H9 (cell line): ENCODE measurements around the gene CD7. TPM values are rescaled to one million over a fixed set of nuclear protein-coding genes. Genes with fewer than 3 reads are reported as not detected.

Source experiments
- DNase-seq: peaks from one replicate; pipeline ENCODE4 v3.0.0-alpha.2; 2017
- H2AFZ ChIP-seq: one replicate; pipeline ENCODE4 v1.6.1; 2013; ENCODE audit warnings: mild to moderate bottlenecking, low read length, control low read depth, moderate library complexity
- H2AK5ac ChIP-seq: 2 replicates; pipeline ENCODE4 v1.6.1; 2013; ENCODE audit warnings: low read length, control low read depth, mixed read lengths; ENCODE audit not compliant: insufficient read length
- H2BK120ac ChIP-seq: one replicate; pipeline ENCODE4 v1.6.1; 2013; ENCODE audit warnings: low read depth, mild to moderate bottlenecking, low read length, control low read depth, inconsistent platforms; ENCODE audit not compliant: poor library complexity, severe bottlenecking
- H2BK12ac ChIP-seq: 2 replicates; pipeline ENCODE4 v1.6.1; 2013; ENCODE audit warnings: low read length, control low read depth, mixed read lengths, low read depth; ENCODE audit not compliant: insufficient read length
- H2BK15ac ChIP-seq: 2 replicates; pipeline ENCODE4 v1.6.1; 2013; ENCODE audit warnings: low read depth, low read length, control low read depth
- H2BK20ac ChIP-seq: one replicate; pipeline ENCODE4 v1.6.1; 2013; ENCODE audit warnings: low read depth, mild to moderate bottlenecking, low read length, control low read depth, inconsistent platforms; ENCODE audit not compliant: poor library complexity, severe bottlenecking
- H2BK5ac ChIP-seq: 2 replicates; pipeline ENCODE4 v1.6.1; 2013; ENCODE audit warnings: low read length, control low read depth, mixed read lengths; ENCODE audit not compliant: insufficient read length
- H3K14ac ChIP-seq: 2 replicates; pipeline ENCODE4 v1.6.1; 2013; ENCODE audit warnings: low read length, control low read depth; ENCODE audit not compliant: insufficient read depth
- H3K18ac ChIP-seq: 2 replicates; pipeline ENCODE4 v1.6.1; 2013; ENCODE audit warnings: low read depth, mild to moderate bottlenecking, mixed read lengths, low read length, control low read depth; ENCODE audit not compliant: insufficient read length
- H3K23ac ChIP-seq: 2 replicates; pipeline ENCODE4 v1.6.1; 2013; ENCODE audit warnings: low read length, control low read depth, mixed read lengths, low read depth; ENCODE audit not compliant: insufficient read length
- H3K23me2 ChIP-seq: 2 replicates; pipeline ENCODE4 v1.6.1; 2013; ENCODE audit warnings: low read depth, mild to moderate bottlenecking, mixed read lengths, low read length, control low read depth; ENCODE audit not compliant: insufficient read length, poor library complexity, severe bottlenecking
- H3K27ac ChIP-seq: 2 replicates; pipeline ENCODE4 v1.5.1; 2013; ENCODE audit warnings: low read length, control low read depth, mixed read lengths, low read depth; ENCODE audit not compliant: insufficient read length
- H3K27me3 ChIP-seq: 2 replicates; pipeline ENCODE4 v1.6.1; 2013; ENCODE audit warnings: low read length, control low read depth, inconsistent platforms; ENCODE audit not compliant: insufficient read depth
- H3K4ac ChIP-seq: 2 replicates; pipeline ENCODE4 v1.6.1; 2013; ENCODE audit warnings: low read depth, mild to moderate bottlenecking, control low read depth, inconsistent platforms, low read length, moderate library complexity
- H3K4me1 ChIP-seq: 2 replicates; pipeline ENCODE4 v1.6.1; 2013; ENCODE audit warnings: low read length, control low read depth, inconsistent platforms; ENCODE audit not compliant: insufficient read depth
- H3K4me2 ChIP-seq: 2 replicates; pipeline ENCODE4 v1.6.1; 2013; ENCODE audit warnings: low read length, control low read depth, mixed read lengths; ENCODE audit not compliant: insufficient read length, insufficient read depth
- H3K56ac ChIP-seq: 2 replicates; pipeline ENCODE4 v1.6.1; 2013; ENCODE audit warnings: low read depth, mild to moderate bottlenecking, mixed read lengths, low read length, control low read depth; ENCODE audit not compliant: insufficient read length
- H3K79me1 ChIP-seq: 2 replicates; pipeline ENCODE4 v1.6.1; 2013; ENCODE audit warnings: low read depth, mild to moderate bottlenecking, moderate library complexity, low read length, control low read depth, inconsistent platforms; ENCODE audit not compliant: insufficient read depth, poor library complexity, severe bottlenecking
- H3K79me2 ChIP-seq: 2 replicates; pipeline ENCODE4 v1.6.1; 2013; ENCODE audit warnings: low read length, control low read depth, inconsistent platforms; ENCODE audit not compliant: insufficient read depth
- H3K9ac ChIP-seq: 2 replicates; pipeline ENCODE4 v1.6.1; 2013; ENCODE audit warnings: low read length, control low read depth, mixed read lengths; ENCODE audit not compliant: insufficient read length; ENCODE audit errors: extremely low read depth
- H3K9me3 ChIP-seq: one replicate; pipeline ENCODE4 v1.6.1; 2013; ENCODE audit warnings: low read depth, low read length, inconsistent platforms; ENCODE audit not compliant: control insufficient read depth
- H3T11ph ChIP-seq: one replicate; pipeline ENCODE4 v1.6.1; 2013; ENCODE audit warnings: mild to moderate bottlenecking, low read length, control low read depth, inconsistent platforms
- H4K20me1 ChIP-seq: one replicate; pipeline ENCODE4 v1.6.1; 2013; ENCODE audit not compliant: control insufficient read depth, insufficient read length, insufficient read depth
- H4K5ac ChIP-seq: 2 replicates; pipeline ENCODE4 v1.6.1; 2013; ENCODE audit warnings: low read depth, mild to moderate bottlenecking, mixed read lengths, low read length, control low read depth; ENCODE audit not compliant: insufficient read length
- H4K8ac ChIP-seq: replicated peaks from 2 replicates; pipeline ENCODE4 v1.6.1; 2013; ENCODE audit warnings: low read length, control low read depth, mixed read lengths, low read depth; ENCODE audit not compliant: insufficient read length
- H4K91ac ChIP-seq: 2 replicates; pipeline ENCODE4 v1.6.1; 2013; ENCODE audit warnings: low read depth, mild to moderate bottlenecking, moderate library complexity, mixed read lengths, low read length, control low read depth; ENCODE audit not compliant: insufficient read length
- H3K27ac Mint-ChIP-seq, 3 experiments: 2 replicates in 2 of 3; 3 replicates in 1 of 3; pipeline ENCODE4 v1.8.0; 2020 to 2021; ENCODE audit warnings: mixed read lengths in 3 of 3, mild to moderate bottlenecking in 1 of 3, moderate library complexity in 1 of 3
- H3K27me3 Mint-ChIP-seq: 2 replicates; pipeline ENCODE4 v1.8.0; 2021; ENCODE audit warnings: low read depth, mild to moderate bottlenecking, moderate library complexity, mixed read lengths
- H3K36me3 Mint-ChIP-seq, 3 experiments: 2 replicates in 2 of 3; 3 replicates in 1 of 3; pipeline ENCODE4 v1.8.0; 2020 to 2021; ENCODE audit warnings: low read depth in 3 of 3, mixed read lengths in 3 of 3; ENCODE audit not compliant: insufficient read depth in 1 of 3
- H3K4me1 Mint-ChIP-seq, 2 experiments: 2 replicates each; pipeline ENCODE4 v1.8.0; 2020; ENCODE audit warnings: mixed read lengths in 2 of 2
- H3K4me3 Mint-ChIP-seq, 2 experiments: 2 replicates in 1 of 2; 3 replicates in 1 of 2; pipeline ENCODE4 v1.8.0; 2020 to 2021; ENCODE audit warnings: mild to moderate bottlenecking in 2 of 2, mixed read lengths in 2 of 2, moderate library complexity in 1 of 2
- H3K9me3 Mint-ChIP-seq, 2 experiments: 2 replicates in 1 of 2; 3 replicates in 1 of 2; pipeline ENCODE4 v1.8.0; 2020; ENCODE audit warnings: mild to moderate bottlenecking in 2 of 2, mixed read lengths in 2 of 2, moderate library complexity in 1 of 2
- CTCF ChIP-seq: fragments of 200-600 bp; sonication (generic); conservative IDR thresholded peaks from 3 replicates; pipeline ENCODE4 v1.8.0; 2021; ENCODE audit warnings: antibody characterized with exemption, mild to moderate bottlenecking
- WGBS: extraction: QIAGEN DNeasy Blood & Tissue Kit; methylation state at CpG from one replicate; pipeline ENCODE4 v1.1.7; 2013; ENCODE audit warnings: missing lambda C conversion rate, low lambda C conversion rate, mixed read lengths; ENCODE audit not compliant: insufficient read length; ENCODE audit errors: extremely low coverage; 5-methylcytosine and 5-hydroxymethylcytosine counted together
- total RNA-seq: library from RNA; stranded (reverse); gene quantifications from 2 replicates; pipeline ENCODE4 v1.2.1, GENCODE V29; 2021

CD7 gene
- total RNA-seq, 1 experiment from 2014 or later = 0.35 TPM

GRCh38 chr17:82266142-82266541, 51.3 kb downstream of the CD7 start:
- Histone ChIP-seq H3K27ac (no peak overlapping the region), H4K20me1 (no peaks in the 10 kb centered on the region), H4K5ac (no peak overlapping the region), H4K8ac (no peak overlapping the region), H2BK120ac (no peak overlapping the region), H3K79me2 (peaks cover 45% of the 10 kb centered on the region; the same call in 1 of the 2 replicates), H3K79me1 (no peaks in the 10 kb centered on the region), H3K23me2 (no peaks in the 10 kb centered on the region), H3K4me1 (no peaks in the 10 kb centered on the region), H3K56ac (no peak overlapping the region), H2BK20ac (no peak overlapping the region), H3K4me2 (no peak overlapping the region), H2BK12ac (no peak overlapping the region), H2AK5ac (no peak overlapping the region), H3K9me3 (no peaks in the 10 kb centered on the region), H3T11ph (no peak overlapping the region), H3K27me3 (no peaks in the 10 kb centered on the region), H3K18ac (no peak overlapping the region), H4K91ac (no peak overlapping the region), H3K4ac (no peak overlapping the region), H3K23ac (no peak overlapping the region), H2AFZ (no peak overlapping the region), H3K9ac (no peak overlapping the region), H2BK5ac (no peak overlapping the region), H2BK15ac (no peak overlapping the region), H3K14ac (no peak overlapping the region)
- Mint-ChIP-seq H3K9me3 (peaks cover 0 to under 1% of the 10 kb centered on the region in 2 experiments; a peak in 1 of 5 replicates), H3K36me3 (peaks cover 78 to 92% (median 92%) of the 10 kb centered on the region in 3 experiments), H3K4me3 (no peak overlapping the region), H3K27me3 (no peaks in the 10 kb centered on the region), H3K27ac (peak overlapping the region in 1 of 3 experiments; percentile 24; a peak in 1 of 7 replicates), H3K4me1 (peaks cover 26 to 31% of the 10 kb centered on the region in 2 experiments)
- no peak for DNase-seq
- WGBS = no CpG with 5 or more reads among the region's 10 CpGs
- no peak for TF ChIP-seq CTCF

Other genes starting within 250 kb of the CD7 start
- 420 and 433 TPM in 2 replicates for gene FASN, start 219.4 kb downstream of the CD7 start, total RNA-seq
- 11.0 and 14.6 TPM in 2 replicates for gene CCDC57, start 104.8 kb downstream of the CD7 start, total RNA-seq
- 26.0 and 28.4 TPM in 2 replicates for gene SLC16A3, start 88.6 kb downstream of the CD7 start, total RNA-seq
- 137 and 144 TPM in 2 replicates for gene CSNK1D, start 43.9 kb downstream of the CD7 start, total RNA-seq
- 0.28 and 0.70 TPM in 2 replicates for gene SECTM1, start 16.2 kb upstream of the CD7 start, total RNA-seq
- gene TEX19, start 41.6 kb upstream of the CD7 start, total RNA-seq = 1.4 and 1.5 TPM in 2 replicates
- gene UTS2R, start 54.2 kb upstream of the CD7 start, total RNA-seq = 0.75 and 0.94 TPM in 2 replicates
- 23.2 and 24.1 TPM in 2 replicates for gene HEXD, start 100.7 kb upstream of the CD7 start, total RNA-seq
- 25.4 and 27.8 TPM in 2 replicates for gene OGFOD3, start 101.0 kb upstream of the CD7 start, total RNA-seq
- 80.4 and 81.7 TPM in 2 replicates for gene CYBC1, start 133.1 kb upstream of the CD7 start, total RNA-seq
- 124 and 129 TPM in 2 replicates for gene NARF, start 141.1 kb upstream of the CD7 start, total RNA-seq
- gene FOXK2, start 202.1 kb upstream of the CD7 start, total RNA-seq = 59.6 and 72.0 TPM in 2 replicates